Ovary (tissue), 3 donors: ENCODE measurements around the gene TMEM80.
A peak's percentile ranks its signal among the peaks of the same experiment; 100 is the strongest.

Experiments used
- CTCF ChIP-seq, 3 donors: fragments of 450-650 bp in 2 of 3; fragments of 200-600 bp in 1 of 3; IDR thresholded peaks; one replicate each; pipeline versions ENCODE4 v1.5.1 to v1.8.0; 2016 to 2022; ENCODE audit warnings: antibody characterized with exemption in 3 of 3, mild to moderate bottlenecking in 1 of 3
- EP300 ChIP-seq: sonication (generic); formaldehyde crosslinking; IDR thresholded peaks from one replicate; pipeline ENCODE4 v1.6.1; 2017; ENCODE audit warnings: antibody characterized with exemption
- POLR2A ChIP-seq: fragments of 450-650 bp; IDR thresholded peaks from one replicate; pipeline ENCODE4 v1.6.1; 2017; ENCODE audit warnings: antibody characterized with exemption, mild to moderate bottlenecking, moderate library complexity
- donor health status: DM: no; HTN: no; CAD: no.

GRCh38 chr11:662689-663274, 32.8 kb upstream of the TMEM80 start:
- TF ChIP-seq CTCF (IDR thresholded peaks at IDR 0.05): peak; percentile 55 to 67 (median 67)
- TF ChIP-seq POLR2A: peak; percentile 12
- TF ChIP-seq EP300: no peak
